Glutamatergic neuron (in vitro differentiated cells): ENCODE measurements around the gene INKA2. TPM values are rescaled to one million over a fixed set of nuclear protein-coding genes. Genes with fewer than 3 reads are reported as not detected.
A peak's percentile ranks its signal among the peaks of the same experiment; 100 is the strongest.

ENCODE experiments used
- DNase-seq: peaks from one replicate; pipeline ENCODE4 v3.0.0; 2022
- H3K27ac Mint-ChIP-seq: one replicate; pipeline ENCODE4 v1.8.0; 2020; ENCODE audit warnings: mild to moderate bottlenecking, mixed read lengths, inconsistent platforms; ENCODE audit not compliant: unreplicated experiment
- H3K27me3 Mint-ChIP-seq: one replicate; pipeline ENCODE4 v1.8.0; 2020; ENCODE audit warnings: mild to moderate bottlenecking, moderate library complexity, mixed read lengths, inconsistent platforms; ENCODE audit not compliant: unreplicated experiment
- H3K36me3 Mint-ChIP-seq: one replicate; pipeline ENCODE4 v1.8.0; 2020; ENCODE audit warnings: mild to moderate bottlenecking, mixed read lengths, inconsistent platforms; ENCODE audit not compliant: unreplicated experiment
- H3K4me1 Mint-ChIP-seq: one replicate; pipeline ENCODE4 v1.8.0; 2020; ENCODE audit warnings: mild to moderate bottlenecking, low read depth, mixed read lengths, inconsistent platforms; ENCODE audit not compliant: unreplicated experiment
- H3K4me3 Mint-ChIP-seq: one replicate; pipeline ENCODE4 v1.8.0; 2020; ENCODE audit warnings: mild to moderate bottlenecking, mixed read lengths, inconsistent platforms; ENCODE audit not compliant: unreplicated experiment
- H3K9me3 Mint-ChIP-seq: one replicate; pipeline ENCODE4 v1.8.0; 2020; ENCODE audit warnings: mild to moderate bottlenecking, moderate library complexity, mixed read lengths, inconsistent platforms; ENCODE audit not compliant: unreplicated experiment
- CTCF ChIP-seq: fragments of 200-600 bp; sonication (generic); IDR thresholded peaks from one replicate; pipeline ENCODE4 v1.5.0; 2021; ENCODE audit not compliant: partially characterized antibody, unreplicated experiment
- total RNA-seq: library from RNA; stranded (reverse); fragmentation: NEBNext Ultra II Directional; extraction: Animal tissue kit (Norgen Biotek cat#: 25700); gene quantifications from one replicate; pipeline ENCODE4 v1.2.1, GENCODE V29; 2021; ENCODE audit not compliant: unreplicated experiment

INKA2 gene
- total RNA-seq, 1 donor from 2014 or later, result 112 TPM

- Mint-ChIP-seq H3K4me1 (peaks cover 52% of the 10 kb centered on the region), H3K9me3 (peaks cover 33% of the 10 kb centered on the region), H3K27ac (no peak overlapping the region), H3K4me3 (no peak overlapping the region), H3K36me3 (peaks cover 14% of the 10 kb centered on the region), H3K27me3 (peaks cover 42% of the 10 kb centered on the region)
- TF ChIP-seq CTCF, result no peak
- no peak for DNase-seq
These were observed 5.2 kb downstream of the INKA2 start for GRCh38 chr1:111733992-111734341.

GRCh38 chr1:111733183-111733991 lies 5.8 kb downstream of the INKA2 start:
- Mint-ChIP-seq H3K9me3 (peaks cover 33% of the 10 kb centered on the region), H3K27me3 (peaks cover 44% of the 10 kb centered on the region), H3K4me1 (peaks cover 57% of the 10 kb centered on the region), H3K36me3 (peaks cover 14% of the 10 kb centered on the region), H3K4me3 (no peak overlapping the region), H3K27ac (no peak overlapping the region)
- no peak for TF ChIP-seq CTCF
- peak; percentile 76 for DNase-seq

GRCh38 chr1:111732718-111733117 lies 6.5 kb downstream of the INKA2 start:
- Mint-ChIP-seq H3K4me3 (no peak overlapping the region), H3K27ac (no peak overlapping the region), H3K4me1 (peaks cover 64% of the 10 kb centered on the region), H3K9me3 (peaks cover 28% of the 10 kb centered on the region), H3K36me3 (peaks cover 9% of the 10 kb centered on the region), H3K27me3 (peaks cover 38% of the 10 kb centered on the region)
- no peak for DNase-seq
- TF ChIP-seq CTCF, result no peak

- TF ChIP-seq CTCF, result no peak
- peaks cover 32% of the 10 kb centered on the region for H3K27me3 Mint-ChIP-seq
- peak overlapping the region; percentile 55 for H3K4me3 Mint-ChIP-seq
- peaks cover 65% of the 10 kb centered on the region for H3K4me1 Mint-ChIP-seq
- peaks cover 9% of the 10 kb centered on the region for H3K36me3 Mint-ChIP-seq
- DNase-seq, result no peak
- peaks cover 20% of the 10 kb centered on the region for H3K9me3 Mint-ChIP-seq
- H3K27ac Mint-ChIP-seq, result no peak overlapping the region
These were observed 7.2 kb downstream of the INKA2 start for GRCh38 chr1:111731956-111732355.

GRCh38 chr1:111730706-111731105 lies 8.5 kb downstream of the INKA2 start:
- no peak for DNase-seq
- no peak for TF ChIP-seq CTCF
- Mint-ChIP-seq H3K9me3 (peaks cover 22% of the 10 kb centered on the region), H3K27me3 (peaks cover 33% of the 10 kb centered on the region), H3K4me1 (peaks cover 70% of the 10 kb centered on the region), H3K4me3 (peak overlapping the region; percentile 75), H3K27ac (peak overlapping the region; percentile 93), H3K36me3 (peaks cover 9% of the 10 kb centered on the region)
